Vagina (tissue), 2 donors: Measurements from ENCODE around the gene UBA6. TPM values are rescaled to one million over a fixed set of nuclear protein-coding genes. Genes with fewer than 3 reads are reported as not detected.

ENCODE experiments used
- DNase-seq, 2 donors: peaks; one replicate each; pipeline ENCODE4 v3.0.0-alpha.2; 2017; ENCODE audit errors: extremely low spot score in 2 of 2
- H3K27ac ChIP-seq: fragments of 200-600 bp; sonication (generic); one replicate; pipeline ENCODE4 v1.5.1; 2019
- H3K27me3 ChIP-seq: fragments of 200-600 bp; sonication (generic); one replicate; pipeline ENCODE4 v1.5.1; 2019
- H3K36me3 ChIP-seq, 2 donors: fragments of 200-600 bp; sonication (generic); one replicate each; pipeline ENCODE4 v1.5.1; 2017 to 2019
- H3K4me1 ChIP-seq: fragments of 200-600 bp; sonication (generic); one replicate; pipeline ENCODE4 v1.5.1; 2019
- H3K4me3 ChIP-seq, 2 donors: fragments of 200-600 bp; sonication (generic); 1 replicate in 1 of 2; 2 replicates in 1 of 2; pipeline ENCODE4 v1.5.1; 2016 to 2019
- H3K9me3 ChIP-seq: fragments of 200-600 bp; sonication (generic); one replicate; pipeline ENCODE4 v1.5.1; 2019
- POLR2A ChIP-seq, 2 donors: fragments of 450-650 bp; IDR thresholded peaks; one replicate each; pipeline ENCODE4 v1.6.1; 2017; ENCODE audit warnings: antibody characterized with exemption in 2 of 2, mild to moderate bottlenecking in 2 of 2, moderate library complexity in 2 of 2
- POLR2AphosphoS5 ChIP-seq, 2 donors: sonication (generic); formaldehyde crosslinking; IDR thresholded peaks; one replicate each; pipeline ENCODE4 v1.9.0; 2017; ENCODE audit warnings: antibody characterized with exemption in 2 of 2, mild to moderate bottlenecking in 2 of 2, low read depth in 1 of 2; ENCODE audit not compliant: insufficient read depth in 1 of 2
- intact Hi-C: fragments of 100-400 bp; cut with DNase I; formaldehyde crosslinking; loops from one replicate; pipeline ENCODE4 v1.15.1; 2023
- total RNA-seq: library from RNA; depleted of rRNA; stranded (reverse); fragments of >200 nt; gene quantifications from one replicate; pipeline ENCODE4 v1.2.3, GENCODE V29; 2016
- TF ChIP-seq, protein P1 (sequence below), 3 experiments: fragments of 450-650 bp in 2 of 3; fragments of 200-600 bp in 1 of 3; sonication (generic) in 1 of 3; IDR thresholded peaks; one replicate each; pipeline ENCODE4 v1.5.1; 2017 to 2019; ENCODE audit warnings: antibody characterized with exemption in 3 of 3, mild to moderate bottlenecking in 2 of 3, moderate library complexity in 2 of 3

The UBA6 gene
- total RNA-seq, 1 donor from 2014 or later, result 36.3 TPM

DNA sequence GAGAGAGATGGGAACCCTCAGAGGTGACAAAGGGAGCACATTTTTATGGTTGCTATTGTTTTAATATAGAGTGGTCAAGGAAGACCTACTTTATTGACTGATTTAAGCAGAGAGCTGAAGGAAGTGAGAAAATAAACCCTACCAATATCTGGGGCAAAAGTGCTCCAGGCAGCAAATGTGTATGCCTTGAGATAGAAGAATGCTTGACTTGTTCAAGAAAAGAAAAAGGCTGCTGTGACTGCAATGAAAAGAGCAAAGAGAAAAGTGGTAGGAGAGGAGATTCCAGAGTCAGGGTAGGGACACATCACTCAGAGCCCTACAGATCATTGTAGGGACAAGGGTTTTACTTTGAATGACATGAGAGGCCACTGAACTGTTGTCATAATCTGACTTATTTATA, 116.5 kb downstream of the UBA6 start:
- H3K4me3 ChIP-seq, result no peak overlapping the region
- no peaks in the 10 kb centered on the region for H3K4me1 ChIP-seq
- intact Hi-C loops, result no loop called here
- TF ChIP-seq POLR2AphosphoS5 (IDR thresholded peaks at IDR 0.05; ENCODE audit: insufficient read depth in 1 of 2, low read depth in 1 of 2) (no peak), POLR2A (IDR thresholded peaks at IDR 0.05) (no peak)
- TF ChIP-seq, protein P1, sequence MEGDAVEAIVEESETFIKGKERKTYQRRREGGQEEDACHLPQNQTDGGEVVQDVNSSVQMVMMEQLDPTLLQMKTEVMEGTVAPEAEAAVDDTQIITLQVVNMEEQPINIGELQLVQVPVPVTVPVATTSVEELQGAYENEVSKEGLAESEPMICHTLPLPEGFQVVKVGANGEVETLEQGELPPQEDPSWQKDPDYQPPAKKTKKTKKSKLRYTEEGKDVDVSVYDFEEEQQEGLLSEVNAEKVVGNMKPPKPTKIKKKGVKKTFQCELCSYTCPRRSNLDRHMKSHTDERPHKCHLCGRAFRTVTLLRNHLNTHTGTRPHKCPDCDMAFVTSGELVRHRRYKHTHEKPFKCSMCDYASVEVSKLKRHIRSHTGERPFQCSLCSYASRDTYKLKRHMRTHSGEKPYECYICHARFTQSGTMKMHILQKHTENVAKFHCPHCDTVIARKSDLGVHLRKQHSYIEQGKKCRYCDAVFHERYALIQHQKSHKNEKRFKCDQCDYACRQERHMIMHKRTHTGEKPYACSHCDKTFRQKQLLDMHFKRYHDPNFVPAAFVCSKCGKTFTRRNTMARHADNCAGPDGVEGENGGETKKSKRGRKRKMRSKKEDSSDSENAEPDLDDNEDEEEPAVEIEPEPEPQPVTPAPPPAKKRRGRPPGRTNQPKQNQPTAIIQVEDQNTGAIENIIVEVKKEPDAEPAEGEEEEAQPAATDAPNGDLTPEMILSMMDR (IDR thresholded peaks at IDR 0.05), result no peak
- no peaks in the 10 kb centered on the region for H3K27me3 ChIP-seq
- H3K36me3 ChIP-seq, result no peaks in the 10 kb centered on the region
- H3K9me3 ChIP-seq, result no peaks in the 10 kb centered on the region
- DNase-seq, result no peak
- no peak overlapping the region for H3K27ac ChIP-seq

DNA sequence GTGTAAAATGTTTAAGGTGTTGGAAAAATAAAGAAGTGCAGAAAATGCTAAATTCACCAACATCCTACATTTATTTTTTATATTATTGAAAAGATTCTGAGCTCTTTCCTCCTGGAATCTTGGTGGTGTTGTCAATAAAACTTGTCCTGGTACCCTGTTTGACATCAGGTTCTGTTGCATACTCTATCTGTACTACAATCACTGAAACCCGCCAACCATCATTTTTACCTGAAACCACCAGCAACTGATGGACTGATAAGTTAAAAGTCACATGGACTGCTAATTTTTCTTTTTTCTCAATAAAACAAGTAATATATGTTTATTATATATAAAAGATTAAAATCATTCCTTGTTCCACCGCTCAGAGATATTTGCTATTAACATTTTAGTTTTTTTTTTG, 119.0 kb downstream of the UBA6 start:
- Histone ChIP-seq H3K36me3 (no peaks in the 10 kb centered on the region), H3K27me3 (no peaks in the 10 kb centered on the region), H3K4me1 (no peaks in the 10 kb centered on the region), H3K4me3 (no peak overlapping the region), H3K9me3 (no peaks in the 10 kb centered on the region), H3K27ac (no peak overlapping the region)
- TF ChIP-seq, protein P1 (IDR thresholded peaks at IDR 0.05), result no peak
- no peak for TF ChIP-seq POLR2AphosphoS5 (IDR thresholded peaks at IDR 0.05; ENCODE audit: insufficient read depth in 1 of 2, low read depth in 1 of 2)
- intact Hi-C loops, result no loop called here
- DNase-seq, result no peak

DNA sequence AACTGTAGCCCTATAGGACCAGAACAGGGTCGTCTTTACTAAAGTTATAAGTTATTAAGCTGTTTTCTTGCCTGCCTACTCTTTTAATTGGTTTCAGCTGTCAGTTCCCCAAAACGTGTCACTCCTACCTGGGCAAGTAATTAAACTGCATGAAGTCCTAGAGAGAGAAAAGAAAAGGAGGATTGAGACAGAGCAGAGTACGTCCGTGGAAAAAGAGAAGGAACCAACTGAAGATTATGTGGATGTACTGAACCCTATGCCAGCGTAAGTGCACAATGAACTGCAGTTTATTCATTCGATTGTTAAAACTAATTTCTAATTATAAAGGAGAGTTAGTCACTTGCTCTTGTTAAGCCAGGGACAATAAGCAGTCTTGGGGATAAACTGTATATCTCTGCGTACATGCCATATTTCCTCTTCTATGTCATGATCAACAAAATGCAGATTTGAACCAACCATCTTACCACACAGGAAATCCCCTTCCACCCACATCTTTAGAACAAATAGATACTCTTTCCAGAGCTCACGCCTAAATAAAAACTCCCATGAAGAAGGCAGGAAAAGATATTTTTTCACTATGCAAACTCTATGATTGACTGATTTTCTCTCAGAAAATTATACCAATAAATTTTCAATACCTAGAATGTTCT, 119.6 kb downstream of the UBA6 start:
- TF ChIP-seq, protein P1 (IDR thresholded peaks at IDR 0.05), result no peak
- TF ChIP-seq POLR2AphosphoS5 (IDR thresholded peaks at IDR 0.05; ENCODE audit: insufficient read depth in 1 of 2, low read depth in 1 of 2), result no peak
- TF ChIP-seq POLR2A (IDR thresholded peaks at IDR 0.05), result no peak
- Histone ChIP-seq H3K27me3 (no peaks in the 10 kb centered on the region), H3K9me3 (no peaks in the 10 kb centered on the region), H3K4me3 (no peak overlapping the region), H3K4me1 (no peaks in the 10 kb centered on the region), H3K36me3 (no peaks in the 10 kb centered on the region), H3K27ac (no peak overlapping the region)
- intact Hi-C loops, result no loop called here
- no peak for DNase-seq

DNA sequence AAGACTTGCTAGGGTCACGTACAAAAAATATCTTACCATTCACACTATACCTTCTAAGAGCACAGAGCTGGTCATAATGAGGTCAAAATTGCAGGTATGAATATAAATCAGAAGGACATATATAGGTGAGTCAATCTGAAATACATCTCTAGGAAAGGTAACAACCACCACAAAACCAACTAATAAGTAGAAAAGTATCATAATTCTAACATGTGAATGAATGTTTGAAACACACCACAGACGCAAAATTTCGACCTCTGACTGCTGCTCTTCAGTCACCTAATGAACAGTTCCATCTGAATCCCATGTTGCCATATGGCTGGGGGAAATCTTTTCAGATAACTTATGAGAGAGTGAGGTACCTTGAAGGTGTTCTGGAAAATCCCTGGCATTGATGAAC, 120.4 kb downstream of the UBA6 start:
- no peaks in the 10 kb centered on the region for H3K27me3 ChIP-seq
- no peak for DNase-seq
- no peaks in the 10 kb centered on the region for H3K36me3 ChIP-seq
- H3K4me1 ChIP-seq, result no peaks in the 10 kb centered on the region
- no peaks in the 10 kb centered on the region for H3K9me3 ChIP-seq
- intact Hi-C loops, result no loop called here
- H3K27ac ChIP-seq, result no peak overlapping the region
- no peak overlapping the region for H3K4me3 ChIP-seq
- TF ChIP-seq POLR2A (IDR thresholded peaks at IDR 0.05) (no peak), POLR2AphosphoS5 (IDR thresholded peaks at IDR 0.05; ENCODE audit: insufficient read depth in 1 of 2, low read depth in 1 of 2) (no peak)
- TF ChIP-seq, protein P1 (IDR thresholded peaks at IDR 0.05), result no peak

DNA sequence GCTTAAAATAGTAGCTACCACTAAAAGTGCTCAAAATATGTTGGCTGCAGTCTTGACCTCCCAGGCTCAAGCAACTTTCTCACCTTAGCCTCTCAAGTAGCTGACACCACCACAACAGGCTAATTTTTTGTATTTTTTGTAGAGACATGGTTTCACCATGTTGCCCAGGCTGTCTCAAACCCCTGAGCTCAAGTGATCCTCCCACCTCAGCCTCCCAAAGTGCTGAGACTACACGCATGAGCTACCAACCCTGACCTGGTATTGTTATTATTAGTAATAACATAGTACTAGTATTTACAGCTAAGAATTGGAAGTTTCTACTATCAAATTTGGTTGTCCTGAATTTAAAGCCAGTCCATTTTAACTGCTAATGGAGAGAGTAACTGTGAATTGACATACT, 124.4 kb downstream of the UBA6 start:
- H3K36me3 ChIP-seq, result no peaks in the 10 kb centered on the region
- TF ChIP-seq POLR2AphosphoS5 (IDR thresholded peaks at IDR 0.05; ENCODE audit: insufficient read depth in 1 of 2, low read depth in 1 of 2) (no peak), POLR2A (IDR thresholded peaks at IDR 0.05) (no peak)
- TF ChIP-seq, protein P1 (IDR thresholded peaks at IDR 0.05), result no peak
- no peak overlapping the region for H3K27ac ChIP-seq
- H3K4me1 ChIP-seq, result no peaks in the 10 kb centered on the region
- no peak for DNase-seq
- intact Hi-C loops, result no loop called here
- H3K4me3 ChIP-seq, result no peak overlapping the region
- H3K27me3 ChIP-seq, result no peaks in the 10 kb centered on the region
- H3K9me3 ChIP-seq, result no peaks in the 10 kb centered on the region
